ENCODE measurements around the gene BRI3BP. TPM values are rescaled to one million over a fixed set of nuclear protein-coding genes. Genes with fewer than 3 reads are reported as not detected.

BRI3BP gene
- total and polyA plus RNA-seq, 9 donors: 0.95 to 6.1 (median 2.6) TPM

GRCh38 chr12:124968656-124969055 is 24.8 kb upstream of the BRI3BP start:
- H3K4me1 ChIP-seq (ENCODE audit: insufficient read depth): no peaks in the 10 kb centered on the region
- TF ChIP-seq, protein P1, sequence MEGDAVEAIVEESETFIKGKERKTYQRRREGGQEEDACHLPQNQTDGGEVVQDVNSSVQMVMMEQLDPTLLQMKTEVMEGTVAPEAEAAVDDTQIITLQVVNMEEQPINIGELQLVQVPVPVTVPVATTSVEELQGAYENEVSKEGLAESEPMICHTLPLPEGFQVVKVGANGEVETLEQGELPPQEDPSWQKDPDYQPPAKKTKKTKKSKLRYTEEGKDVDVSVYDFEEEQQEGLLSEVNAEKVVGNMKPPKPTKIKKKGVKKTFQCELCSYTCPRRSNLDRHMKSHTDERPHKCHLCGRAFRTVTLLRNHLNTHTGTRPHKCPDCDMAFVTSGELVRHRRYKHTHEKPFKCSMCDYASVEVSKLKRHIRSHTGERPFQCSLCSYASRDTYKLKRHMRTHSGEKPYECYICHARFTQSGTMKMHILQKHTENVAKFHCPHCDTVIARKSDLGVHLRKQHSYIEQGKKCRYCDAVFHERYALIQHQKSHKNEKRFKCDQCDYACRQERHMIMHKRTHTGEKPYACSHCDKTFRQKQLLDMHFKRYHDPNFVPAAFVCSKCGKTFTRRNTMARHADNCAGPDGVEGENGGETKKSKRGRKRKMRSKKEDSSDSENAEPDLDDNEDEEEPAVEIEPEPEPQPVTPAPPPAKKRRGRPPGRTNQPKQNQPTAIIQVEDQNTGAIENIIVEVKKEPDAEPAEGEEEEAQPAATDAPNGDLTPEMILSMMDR (IDR thresholded peaks at IDR 0.05): no peak
- intact Hi-C loops (cut with DNase I): no loop called here
- H3K4me3 ChIP-seq: no peak overlapping the region
- no peaks in the 10 kb centered on the region for H3K27me3 ChIP-seq
- no peaks in the 10 kb centered on the region for H3K9me3 ChIP-seq
- H3K36me3 ChIP-seq: no peaks in the 10 kb centered on the region
- H3K27ac ChIP-seq: no peak overlapping the region
- no peak for DNase-seq
- 89 to 96% (median 95%) methylated on average over 17 of the region's 17 CpGs for WGBS, 3 donors

DNA sequence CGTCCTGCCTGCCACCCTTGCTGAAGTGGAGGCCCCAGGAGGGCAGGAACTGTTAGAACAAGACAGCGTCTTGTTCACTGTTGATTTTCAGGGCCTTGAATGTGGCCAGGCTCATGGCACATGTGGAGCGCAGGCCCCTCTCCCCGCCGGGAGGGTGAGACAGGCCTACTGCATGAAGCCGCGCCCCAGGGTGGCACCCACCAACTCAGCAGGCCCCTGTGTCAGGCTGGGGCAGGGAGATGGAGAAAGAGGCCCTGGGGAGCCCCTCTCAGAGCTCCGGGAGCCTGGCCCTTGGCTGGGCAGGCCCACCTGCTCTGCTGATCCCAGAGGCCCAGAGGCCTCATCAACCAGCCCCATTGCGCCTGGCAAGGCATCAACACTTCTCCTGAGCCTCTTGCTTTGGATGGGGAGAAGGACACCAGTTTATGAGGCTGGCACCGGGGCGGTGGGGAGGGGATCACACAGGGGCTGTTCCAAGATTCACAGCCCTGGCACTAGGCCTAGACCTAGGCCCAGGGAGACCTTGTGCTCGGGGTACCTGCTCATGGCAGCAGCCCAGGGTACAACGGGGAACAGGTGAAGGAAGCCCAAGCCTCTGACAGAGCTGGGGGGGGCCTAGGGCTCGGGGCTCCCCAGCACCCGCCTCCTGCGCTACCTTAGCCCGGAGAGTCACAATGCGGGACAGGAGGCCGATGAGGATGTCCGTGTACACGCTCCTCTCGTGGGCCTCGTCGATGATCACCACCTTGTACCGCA is 22.6 kb upstream of the BRI3BP start:
- Histone ChIP-seq H3K27ac (no peak overlapping the region), H3K27me3 (no peaks in the 10 kb centered on the region), H3K36me3 (no peaks in the 10 kb centered on the region), H3K4me3 (no peak overlapping the region), H3K9me3 (no peaks in the 10 kb centered on the region), H3K4me1 (ENCODE audit: insufficient read depth) (no peaks in the 10 kb centered on the region)
- 92 to 94% (median 93%) methylated on average over 24 to 25 of the region's 25 CpGs for WGBS, 3 donors
- DNase-seq: no peak
- TF ChIP-seq POLR2A (IDR thresholded peaks at IDR 0.05) (no peak), EP300 (IDR thresholded peaks at IDR 0.05) (no peak)
- TF ChIP-seq, protein P1 (IDR thresholded peaks at IDR 0.05): no peak
- intact Hi-C loops (cut with DNase I): no loop called here

DNA sequence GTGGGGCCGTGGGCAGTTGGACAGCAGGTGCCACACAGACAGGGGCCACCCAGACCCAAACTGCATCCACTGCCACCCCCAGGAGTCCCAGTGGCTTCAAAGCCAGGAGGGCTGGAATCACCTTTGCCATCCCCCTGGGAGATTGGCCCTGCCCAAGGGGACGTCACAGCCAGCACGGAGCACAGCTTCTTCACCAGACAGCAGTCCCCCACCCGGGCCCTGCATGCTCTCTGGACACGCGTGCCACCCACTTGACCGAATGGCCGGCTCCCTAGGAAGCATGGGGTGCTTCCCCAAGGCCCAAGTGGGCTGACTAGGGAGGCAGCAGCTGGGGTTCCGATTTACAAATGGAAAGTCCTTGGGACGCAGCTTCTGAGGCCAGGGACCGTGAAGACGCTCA is 21.8 kb upstream of the BRI3BP start:
- H3K9me3 ChIP-seq: no peaks in the 10 kb centered on the region
- no peak for TF ChIP-seq EP300 (IDR thresholded peaks at IDR 0.05)
- 82 to 89% (median 84%) methylated on average over 11 to 12 of the region's 12 CpGs for WGBS, 3 donors
- no peak for DNase-seq
- H3K36me3 ChIP-seq: no peaks in the 10 kb centered on the region
- no peak overlapping the region for H3K4me3 ChIP-seq
- H3K27ac ChIP-seq: no peak overlapping the region
- H3K27me3 ChIP-seq: no peaks in the 10 kb centered on the region
- no peaks in the 10 kb centered on the region for H3K4me1 ChIP-seq (ENCODE audit: insufficient read depth)
- intact Hi-C loops (cut with DNase I): no loop called here

DNA sequence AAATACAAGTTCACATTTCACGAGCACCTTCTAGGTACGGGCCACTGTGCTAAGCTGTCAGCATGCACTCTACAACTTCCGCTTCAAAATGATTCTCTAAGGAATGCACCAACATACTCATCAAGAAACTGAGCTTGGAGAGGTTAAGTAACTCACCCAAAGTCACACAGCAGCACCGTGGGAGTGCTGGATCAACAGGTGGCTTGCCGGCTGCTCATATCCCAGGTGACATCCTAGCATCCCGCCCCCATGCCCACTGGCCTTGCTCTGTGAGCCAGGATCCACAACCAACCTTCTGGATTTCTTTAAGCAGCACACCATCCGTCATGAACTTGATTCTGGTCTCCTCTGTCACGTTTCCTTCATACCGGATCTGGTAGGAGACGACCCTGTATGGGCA is 21.2 kb upstream of the BRI3BP start:
- TF ChIP-seq, protein P1 (IDR thresholded peaks at IDR 0.05): no peak
- no peak for TF ChIP-seq EP300 (IDR thresholded peaks at IDR 0.05)
- no peak for TF ChIP-seq POLR2A (IDR thresholded peaks at IDR 0.05)
- Histone ChIP-seq H3K4me1 (ENCODE audit: insufficient read depth) (no peaks in the 10 kb centered on the region), H3K9me3 (no peaks in the 10 kb centered on the region), H3K4me3 (no peak overlapping the region), H3K27me3 (no peaks in the 10 kb centered on the region), H3K27ac (no peak overlapping the region), H3K36me3 (no peaks in the 10 kb centered on the region)
- no peak for DNase-seq
- intact Hi-C loops (cut with DNase I): no loop called here
- 83 to 85% (median 85%) methylated on average over 10 of the region's 10 CpGs for WGBS, 3 donors

GRCh38 chr12:124975276-124975675 is 18.2 kb upstream of the BRI3BP start:
- 93 to 97% (median 96%) methylated on average over 15 of the region's 15 CpGs for WGBS, 3 donors
- Histone ChIP-seq H3K36me3 (no peaks in the 10 kb centered on the region), H3K27ac (no peak overlapping the region), H3K9me3 (no peaks in the 10 kb centered on the region), H3K4me3 (no peak overlapping the region), H3K4me1 (ENCODE audit: insufficient read depth) (no peaks in the 10 kb centered on the region), H3K27me3 (no peaks in the 10 kb centered on the region)
- intact Hi-C loops (cut with DNase I): no loop called here
- no peak for DNase-seq
- TF ChIP-seq EP300 (IDR thresholded peaks at IDR 0.05) (no peak), POLR2A (IDR thresholded peaks at IDR 0.05) (no peak)
- TF ChIP-seq, protein P1 (IDR thresholded peaks at IDR 0.05): no peak

All from ovary (tissue), 9 donors.